Fibroblast of pulmonary artery (primary cell): Measurements from ENCODE around the gene GAREM2.
"Not testable (repeated sequence)": the region's sequence is repeated elsewhere in the genome, so short reads cannot be mapped to it uniquely, and the experiment has no call there.

Experiments
- DNase-seq: peaks from one replicate; pipeline ENCODE4 v3.0.0-alpha.2; 2010; ENCODE audit warnings: low read depth
- H3K4me3 ChIP-seq: replicated peaks from 2 replicates; pipeline ENCODE4 v1.5.1; 2011; ENCODE audit warnings: low read depth, mild to moderate bottlenecking, control low read depth, low read length, moderate library complexity
- TF ChIP-seq, protein P1 (sequence below): IDR thresholded peaks from 2 replicates; pipeline ENCODE4 v1.5.1; 2011; ENCODE audit warnings: mild to moderate bottlenecking, control low read depth, low read length, inconsistent platforms; ENCODE audit errors: missing control alignments

The GAREM2 gene

DNA sequence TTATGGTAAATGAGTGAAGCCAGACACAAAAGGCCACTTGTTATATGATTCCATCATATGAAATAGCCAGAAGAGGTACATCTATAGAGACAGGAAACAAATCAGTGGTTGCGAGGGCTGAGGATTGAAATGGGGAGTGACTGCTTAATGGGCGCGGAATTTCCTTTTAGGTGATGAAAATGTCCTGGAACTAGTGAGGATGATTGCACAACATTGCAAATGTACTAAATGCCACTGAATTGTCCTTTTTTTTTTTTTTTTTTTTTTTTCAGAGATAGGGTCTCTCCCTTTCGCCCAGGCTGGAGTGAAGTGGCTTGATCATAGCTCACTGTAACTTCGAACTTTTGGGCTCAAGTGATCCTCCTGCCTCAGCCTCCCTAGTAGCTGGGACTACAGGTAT is 15.3 kb upstream of the GAREM2 start:
- DNase-seq: no peak
- no peak overlapping the region for H3K4me3 ChIP-seq
- TF ChIP-seq, protein P1, sequence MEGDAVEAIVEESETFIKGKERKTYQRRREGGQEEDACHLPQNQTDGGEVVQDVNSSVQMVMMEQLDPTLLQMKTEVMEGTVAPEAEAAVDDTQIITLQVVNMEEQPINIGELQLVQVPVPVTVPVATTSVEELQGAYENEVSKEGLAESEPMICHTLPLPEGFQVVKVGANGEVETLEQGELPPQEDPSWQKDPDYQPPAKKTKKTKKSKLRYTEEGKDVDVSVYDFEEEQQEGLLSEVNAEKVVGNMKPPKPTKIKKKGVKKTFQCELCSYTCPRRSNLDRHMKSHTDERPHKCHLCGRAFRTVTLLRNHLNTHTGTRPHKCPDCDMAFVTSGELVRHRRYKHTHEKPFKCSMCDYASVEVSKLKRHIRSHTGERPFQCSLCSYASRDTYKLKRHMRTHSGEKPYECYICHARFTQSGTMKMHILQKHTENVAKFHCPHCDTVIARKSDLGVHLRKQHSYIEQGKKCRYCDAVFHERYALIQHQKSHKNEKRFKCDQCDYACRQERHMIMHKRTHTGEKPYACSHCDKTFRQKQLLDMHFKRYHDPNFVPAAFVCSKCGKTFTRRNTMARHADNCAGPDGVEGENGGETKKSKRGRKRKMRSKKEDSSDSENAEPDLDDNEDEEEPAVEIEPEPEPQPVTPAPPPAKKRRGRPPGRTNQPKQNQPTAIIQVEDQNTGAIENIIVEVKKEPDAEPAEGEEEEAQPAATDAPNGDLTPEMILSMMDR: no peak

DNA sequence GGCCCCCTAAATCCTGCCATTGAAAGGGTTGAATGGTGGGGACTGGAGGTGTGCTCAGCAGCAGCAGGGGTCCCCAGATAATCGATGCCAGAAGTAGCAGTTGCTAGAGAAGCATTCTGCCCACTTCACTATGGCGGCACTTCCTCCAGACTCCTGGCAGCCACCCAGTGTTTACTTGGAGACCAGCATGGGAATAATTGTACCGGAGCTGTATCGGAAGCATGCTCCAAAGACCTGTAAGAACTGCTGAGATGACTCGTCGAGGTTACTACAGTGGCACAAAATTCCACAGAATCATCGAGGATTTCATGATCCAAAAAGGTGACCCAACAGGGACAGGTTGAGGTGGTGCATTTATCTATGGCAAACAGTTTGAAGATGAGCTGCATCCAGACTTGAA is 11.0 kb upstream of the GAREM2 start:
- TF ChIP-seq, protein P1: no peak

DNA sequence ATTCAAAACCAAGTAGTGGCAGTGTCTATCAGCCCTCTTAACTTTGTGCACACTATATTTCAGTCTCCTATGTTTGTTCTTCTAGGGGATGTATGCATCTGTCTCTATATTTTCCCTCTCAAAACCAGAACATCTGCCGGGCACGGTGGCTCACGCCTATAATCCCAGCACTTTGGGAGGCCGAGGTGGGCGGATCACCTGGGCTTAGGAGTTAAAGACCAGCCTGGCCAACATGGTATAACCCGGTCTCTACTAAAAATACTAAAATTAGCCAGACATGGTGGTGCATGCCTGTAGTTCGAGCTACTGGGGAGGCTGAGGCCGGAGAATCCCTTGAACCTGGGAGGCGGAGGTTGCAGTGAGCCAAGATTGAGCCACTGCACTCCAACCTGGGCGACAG is 9.9 kb upstream of the GAREM2 start:
- DNase-seq: no peak
- H3K4me3 ChIP-seq: no peak overlapping the region
- TF ChIP-seq, protein P1: no peak

More for the DNA sequence above, 11.0 kb upstream of the GAREM2 start:
- DNase-seq: no peak
- no peak overlapping the region for H3K4me3 ChIP-seq

DNA sequence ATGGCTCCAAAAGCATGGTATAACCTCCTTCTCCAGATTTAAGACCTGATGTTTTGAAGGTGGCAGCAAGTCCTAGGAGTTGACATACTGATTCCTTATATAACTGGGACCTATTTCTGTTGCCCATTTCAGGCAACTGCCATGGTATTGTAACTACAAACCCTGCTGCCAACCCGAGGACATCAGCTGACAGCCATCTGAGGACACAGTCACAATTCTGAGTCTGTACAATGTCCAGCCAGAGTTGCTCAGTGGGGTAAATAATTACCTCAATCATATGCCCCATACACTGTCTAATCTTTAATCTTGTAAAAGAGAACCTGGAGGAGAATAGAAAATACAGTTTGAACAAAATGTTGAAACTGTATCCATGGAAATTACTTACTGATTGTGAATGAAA is 8.7 kb upstream of the GAREM2 start:
- TF ChIP-seq, protein P1: no peak
- H3K4me3 ChIP-seq: no peak overlapping the region
- DNase-seq: no peak

DNA sequence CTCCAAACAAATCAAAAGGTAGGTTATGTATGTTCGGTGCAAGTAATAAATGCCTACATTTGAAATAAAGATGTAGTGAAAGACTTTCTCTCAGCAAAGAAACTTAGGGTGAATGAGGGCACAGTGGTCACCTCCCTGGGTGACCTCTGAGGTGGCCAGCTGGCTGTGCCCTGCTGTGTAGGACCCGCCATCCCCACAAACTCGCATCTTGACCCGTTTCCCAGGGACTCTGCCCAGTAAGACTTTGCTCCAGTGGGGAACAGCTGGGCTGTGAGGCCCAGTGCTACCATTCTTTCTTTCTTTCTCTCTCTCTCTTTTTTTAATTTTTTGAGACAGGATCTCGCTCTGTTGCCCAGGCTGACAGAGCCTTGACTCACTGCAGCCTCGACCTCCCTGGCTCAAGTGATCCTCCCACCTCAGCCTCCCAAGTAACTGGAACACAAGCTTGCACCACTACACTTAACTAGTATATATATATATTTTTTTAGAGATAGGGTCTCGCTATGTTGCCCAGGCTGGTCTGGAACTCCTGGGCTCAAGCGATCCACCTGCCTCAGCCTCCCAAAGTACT is 8.2 kb upstream of the GAREM2 start:
- TF ChIP-seq, protein P1: no peak
- no peak for DNase-seq
- no peak overlapping the region for H3K4me3 ChIP-seq

DNA sequence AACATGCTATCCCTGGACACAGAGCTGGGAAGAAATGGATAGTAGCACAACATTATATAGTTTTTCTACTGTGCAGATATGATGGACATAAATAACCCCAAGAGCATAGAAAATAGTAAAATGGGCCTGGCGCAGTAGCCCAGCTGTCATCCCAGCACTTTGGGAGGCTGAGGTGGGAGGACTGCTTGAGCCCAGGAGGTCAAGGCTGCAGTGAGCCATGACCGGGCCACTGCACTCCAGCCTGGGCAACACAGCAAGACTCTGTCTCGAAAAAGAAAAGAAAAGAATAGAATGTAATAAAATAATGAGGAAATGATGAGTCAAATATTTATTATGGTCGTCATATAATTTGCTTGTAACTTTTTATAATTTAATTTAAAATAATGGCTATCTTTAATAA is 7.5 kb upstream of the GAREM2 start:
- DNase-seq: no peak
- TF ChIP-seq, protein P1: no peak
- no peak overlapping the region for H3K4me3 ChIP-seq

DNA sequence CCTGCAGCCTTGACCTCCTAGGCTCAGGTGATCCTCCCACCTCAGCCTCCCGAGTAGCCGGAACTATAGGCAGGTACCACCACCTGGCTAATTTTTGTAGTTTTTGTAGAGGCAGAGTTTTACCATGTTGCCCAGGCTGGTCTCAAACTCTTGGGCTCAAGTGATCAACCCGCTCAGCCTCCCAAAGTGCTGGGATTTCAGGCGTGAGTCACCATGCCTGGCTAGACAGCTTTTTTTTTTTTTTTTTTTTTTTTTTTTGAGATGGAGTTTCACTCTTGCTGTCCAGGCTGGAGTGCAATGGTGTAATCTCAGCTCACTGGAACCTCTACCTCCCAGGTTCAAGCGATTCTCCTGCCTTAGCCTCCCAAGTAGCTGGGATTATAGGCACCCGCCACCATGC is 6.3 kb upstream of the GAREM2 start:
- not testable (repeated sequence) for DNase-seq, H3K4me3 ChIP-seq

DNA sequence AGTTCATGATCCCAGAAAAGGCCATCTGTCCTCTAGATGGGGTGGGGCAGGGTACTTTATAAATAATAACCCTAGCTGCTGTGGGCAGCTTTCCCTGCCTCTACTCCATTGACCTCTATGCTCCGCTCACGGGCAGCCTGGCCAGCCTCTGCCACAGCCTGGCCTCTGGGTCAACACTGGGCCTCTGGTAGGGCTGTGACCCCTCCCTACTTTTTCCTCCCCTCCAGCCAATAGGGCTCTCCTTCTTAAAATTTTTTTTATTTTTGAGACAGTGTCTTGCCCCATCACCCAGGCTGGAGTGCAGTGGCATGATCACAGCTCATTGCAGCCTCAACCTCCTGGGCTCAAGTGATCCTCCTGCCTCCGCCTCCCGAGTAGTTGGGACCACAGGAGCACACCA is 4.1 kb upstream of the GAREM2 start:
- TF ChIP-seq, protein P1: no peak
- H3K4me3 ChIP-seq: no peak overlapping the region
- no peak for DNase-seq
